Thoracic aorta (tissue), 2 donors: ENCODE results near the gene PLCB1. TPM values are rescaled to one million over a fixed set of nuclear protein-coding genes. Genes with fewer than 3 reads are reported as not detected.

Experiments used
- ATAC-seq: fragments of 150-250 bp; one replicate; pipeline ENCODE4 v1.8.0; 2017; ENCODE audit warnings: low read depth; ENCODE audit not compliant: insufficient number of reproducible peaks, low FRiP score
- DNase-seq: peaks from one replicate; pipeline ENCODE4 v3.0.0-alpha.2; 2020; ENCODE audit warnings: low spot score
- H3K27ac ChIP-seq, 2 donors: fragments of 200-600 bp; sonication (generic); 1 replicate in 1 of 2; 2 replicates in 1 of 2; pipeline ENCODE4 v1.5.1; 2016; ENCODE audit warnings: mild to moderate bottlenecking in 2 of 2, moderate library complexity in 2 of 2
- H3K27me3 ChIP-seq: fragments of 200-600 bp; sonication (generic); replicated peaks from 2 replicates; pipeline ENCODE4 v1.6.0; 2016; ENCODE audit warnings: mild to moderate bottlenecking; ENCODE audit not compliant: insufficient read depth
- H3K36me3 ChIP-seq: fragments of 200-600 bp; sonication (generic); one replicate; pipeline ENCODE4 v1.5.1; 2016
- H3K4me1 ChIP-seq, 2 donors: fragments of 200-600 bp; sonication (generic); 1 replicate in 1 of 2; 2 replicates in 1 of 2; pipeline versions ENCODE4 v1.5.1 to v1.6.0; 2016; ENCODE audit warnings: low read depth in 2 of 2, mild to moderate bottlenecking in 1 of 2; ENCODE audit not compliant: control insufficient read depth in 1 of 2
- H3K4me3 ChIP-seq: fragments of 200-600 bp; sonication (generic); 2 replicates; pipeline ENCODE4 v1.5.1; 2016; ENCODE audit warnings: mild to moderate bottlenecking
- H3K9me3 ChIP-seq: fragments of 200-600 bp; sonication (generic); 2 replicates; pipeline ENCODE4 v1.5.1; 2016
- total RNA-seq, 2 donors: library from RNA; depleted of rRNA; stranded (reverse); fragments of >200 nt; gene quantifications; one replicate each; pipeline versions ENCODE4 v1.1.0 to v1.2.3, GENCODE V29; 2016
- TF ChIP-seq, protein P1 (sequence below): fragments of 200-600 bp; sonication (generic); IDR thresholded peaks from one replicate; pipeline ENCODE4 v1.5.1; 2019; ENCODE audit warnings: antibody characterized with exemption

The PLCB1 gene
- total RNA-seq, 2 donors from 2014 or later, result 10.8 to 16.3 TPM

DNA sequence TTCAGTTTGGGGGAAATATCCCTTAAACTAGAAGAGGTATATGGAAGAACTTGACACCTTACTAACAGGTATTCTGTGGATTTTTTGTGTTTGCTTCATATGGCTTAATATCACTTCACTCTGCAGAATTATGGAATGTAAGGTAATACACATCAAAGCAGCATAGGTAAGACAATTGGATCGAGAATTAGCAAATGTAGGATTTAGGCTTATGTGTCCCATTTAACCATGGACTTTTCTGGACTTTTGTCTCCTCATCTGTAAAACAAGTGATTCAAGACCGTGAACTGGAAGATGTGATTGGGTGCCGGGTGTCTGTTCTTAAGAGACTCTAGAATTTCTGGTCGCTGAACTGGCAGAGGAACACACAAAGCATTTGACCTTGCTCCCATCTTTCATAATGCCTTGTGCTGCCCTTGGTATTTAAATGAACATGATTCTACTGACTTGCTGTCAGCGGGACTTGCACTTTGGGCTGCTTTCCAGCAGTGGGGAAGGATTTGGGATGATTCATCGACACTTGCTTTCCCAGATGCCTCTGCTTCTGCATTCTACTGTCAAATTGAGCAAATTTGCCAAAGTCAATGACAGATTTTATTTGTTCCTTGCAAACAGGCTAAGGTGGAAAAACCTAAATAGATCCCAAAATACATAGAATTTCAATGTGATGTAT lies 199.8 kb downstream of the PLCB1 start:
- H3K36me3 ChIP-seq, result no peaks in the 10 kb centered on the region
- DNase-seq (no peak), ATAC-seq (no peak)
- no peak overlapping the region for H3K4me3 ChIP-seq
- TF ChIP-seq, protein P1, sequence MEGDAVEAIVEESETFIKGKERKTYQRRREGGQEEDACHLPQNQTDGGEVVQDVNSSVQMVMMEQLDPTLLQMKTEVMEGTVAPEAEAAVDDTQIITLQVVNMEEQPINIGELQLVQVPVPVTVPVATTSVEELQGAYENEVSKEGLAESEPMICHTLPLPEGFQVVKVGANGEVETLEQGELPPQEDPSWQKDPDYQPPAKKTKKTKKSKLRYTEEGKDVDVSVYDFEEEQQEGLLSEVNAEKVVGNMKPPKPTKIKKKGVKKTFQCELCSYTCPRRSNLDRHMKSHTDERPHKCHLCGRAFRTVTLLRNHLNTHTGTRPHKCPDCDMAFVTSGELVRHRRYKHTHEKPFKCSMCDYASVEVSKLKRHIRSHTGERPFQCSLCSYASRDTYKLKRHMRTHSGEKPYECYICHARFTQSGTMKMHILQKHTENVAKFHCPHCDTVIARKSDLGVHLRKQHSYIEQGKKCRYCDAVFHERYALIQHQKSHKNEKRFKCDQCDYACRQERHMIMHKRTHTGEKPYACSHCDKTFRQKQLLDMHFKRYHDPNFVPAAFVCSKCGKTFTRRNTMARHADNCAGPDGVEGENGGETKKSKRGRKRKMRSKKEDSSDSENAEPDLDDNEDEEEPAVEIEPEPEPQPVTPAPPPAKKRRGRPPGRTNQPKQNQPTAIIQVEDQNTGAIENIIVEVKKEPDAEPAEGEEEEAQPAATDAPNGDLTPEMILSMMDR, result no peak
- no peaks in the 10 kb centered on the region for H3K27me3 ChIP-seq
- H3K27ac ChIP-seq, result no peak overlapping the region
- H3K9me3 ChIP-seq, result no peaks in the 10 kb centered on the region
- no peaks in the 10 kb centered on the region for H3K4me1 ChIP-seq

DNA sequence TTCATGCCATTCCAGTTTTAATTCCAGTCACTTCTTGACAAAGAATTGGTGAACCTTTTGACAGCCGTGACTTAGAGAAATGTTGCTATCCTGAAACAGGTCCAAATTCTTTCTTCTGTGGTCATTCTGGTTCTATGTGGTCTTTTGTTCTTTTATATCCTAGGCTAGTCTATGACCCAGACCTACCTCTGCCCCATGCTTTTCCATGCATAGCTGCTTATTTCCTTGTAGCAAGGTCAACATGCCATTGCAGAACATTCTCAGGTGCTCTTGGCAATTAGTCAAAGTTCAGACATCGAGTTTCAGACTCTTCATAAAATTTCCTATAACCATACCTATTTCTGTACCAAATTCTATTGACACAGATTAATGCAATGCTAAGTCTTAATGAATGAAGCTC lies 202.6 kb downstream of the PLCB1 start:
- H3K27me3 ChIP-seq, result no peaks in the 10 kb centered on the region
- no peaks in the 10 kb centered on the region for H3K9me3 ChIP-seq
- H3K27ac ChIP-seq, result no peak overlapping the region
- no peak overlapping the region for H3K4me3 ChIP-seq
- no peaks in the 10 kb centered on the region for H3K4me1 ChIP-seq
- DNase-seq (no peak), ATAC-seq (no peak)
- no peaks in the 10 kb centered on the region for H3K36me3 ChIP-seq
- TF ChIP-seq, protein P1, result no peak

DNA sequence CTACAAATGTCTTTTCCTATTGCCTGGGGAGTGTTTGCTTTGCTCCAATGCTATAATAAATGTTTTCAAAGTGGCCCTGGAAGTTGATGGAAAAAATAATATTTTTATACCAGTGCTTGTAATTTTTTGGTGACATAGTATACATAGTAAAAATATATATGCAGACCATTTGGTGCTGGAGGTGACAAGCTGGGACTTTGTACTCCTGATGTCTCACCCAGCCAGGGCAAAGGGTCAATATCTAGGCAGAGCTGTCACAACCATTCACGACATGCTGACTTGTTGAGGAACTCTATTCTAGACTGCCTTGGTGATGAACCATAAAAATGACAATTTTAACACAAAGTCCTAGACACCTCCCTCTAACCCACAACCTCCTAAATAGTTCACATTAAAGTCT lies 203.0 kb downstream of the PLCB1 start:
- no peak overlapping the region for H3K27ac ChIP-seq
- no peaks in the 10 kb centered on the region for H3K36me3 ChIP-seq
- no peak overlapping the region for H3K4me3 ChIP-seq
- TF ChIP-seq, protein P1, result no peak
- DNase-seq, result no peak
- H3K27me3 ChIP-seq, result no peaks in the 10 kb centered on the region
- H3K4me1 ChIP-seq, result no peaks in the 10 kb centered on the region
- ATAC-seq, result no peak
- H3K9me3 ChIP-seq, result no peaks in the 10 kb centered on the region

DNA sequence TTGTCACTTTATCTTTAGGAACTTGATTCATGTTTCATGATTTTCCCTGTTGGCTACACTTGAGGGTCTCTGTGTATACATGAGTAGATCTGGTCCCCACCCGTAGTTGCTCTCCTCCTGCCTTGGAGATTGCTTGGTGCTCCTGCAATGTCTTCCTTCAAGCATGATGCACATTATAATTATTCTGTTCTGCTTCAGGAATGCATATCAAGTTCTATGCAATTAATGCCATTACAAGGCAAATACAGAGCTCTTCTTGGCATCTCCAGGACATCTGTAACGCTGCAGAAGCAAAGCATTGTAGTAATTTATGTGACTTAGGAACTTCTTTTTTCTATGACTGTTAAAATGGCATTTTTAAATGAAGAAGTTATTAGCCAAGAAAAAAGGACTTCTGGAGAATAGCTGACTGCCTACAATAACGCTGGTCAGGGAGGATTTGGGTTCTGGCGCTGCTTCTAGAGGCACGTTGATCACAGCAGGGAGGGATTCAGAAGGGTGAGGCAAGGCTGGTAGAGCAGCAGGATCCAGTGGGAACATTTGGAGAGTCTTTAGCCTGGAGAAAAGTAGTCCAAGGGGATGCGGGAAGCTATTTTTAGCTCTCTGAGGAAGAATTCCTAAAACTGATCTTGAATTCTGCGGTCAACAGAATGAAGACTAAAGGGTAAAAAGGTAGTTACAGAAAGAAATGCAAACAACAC lies 203.6 kb downstream of the PLCB1 start:
- TF ChIP-seq, protein P1, result no peak
- H3K4me1 ChIP-seq, result no peaks in the 10 kb centered on the region
- no peak for ATAC-seq
- H3K36me3 ChIP-seq, result no peaks in the 10 kb centered on the region
- H3K27ac ChIP-seq, result no peak overlapping the region
- no peak for DNase-seq
- H3K9me3 ChIP-seq, result no peaks in the 10 kb centered on the region
- no peaks in the 10 kb centered on the region for H3K27me3 ChIP-seq
- no peak overlapping the region for H3K4me3 ChIP-seq

DNA sequence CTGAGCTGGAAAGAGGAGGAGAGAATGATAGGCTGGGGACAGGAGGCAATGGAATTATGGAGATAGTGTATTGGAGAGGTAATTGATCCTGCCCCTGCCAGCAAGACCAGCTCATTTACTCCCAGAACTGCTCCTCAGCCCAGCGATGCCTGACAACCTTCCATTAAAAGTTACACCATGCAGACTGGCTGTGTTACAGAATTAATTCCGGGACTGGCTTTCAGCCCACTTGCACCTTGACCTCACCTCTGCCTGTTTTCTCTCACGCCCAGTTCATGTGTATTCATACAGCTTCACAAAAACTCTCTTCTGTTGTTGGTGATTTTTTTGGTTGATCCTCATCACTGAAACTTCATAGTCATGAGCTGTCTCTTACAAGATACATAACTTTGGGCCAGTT lies 207.3 kb downstream of the PLCB1 start:
- TF ChIP-seq, protein P1, result no peak
- no peaks in the 10 kb centered on the region for H3K36me3 ChIP-seq
- no peak overlapping the region for H3K27ac ChIP-seq
- DNase-seq (no peak), ATAC-seq (no peak)
- H3K4me1 ChIP-seq, result no peaks in the 10 kb centered on the region
- no peaks in the 10 kb centered on the region for H3K27me3 ChIP-seq
- H3K4me3 ChIP-seq, result no peak overlapping the region
- H3K9me3 ChIP-seq, result no peaks in the 10 kb centered on the region
